GM19240 (cell line): Measurements from ENCODE around the gene ACSM4.
"Not testable (repeated sequence)": the region's sequence is repeated elsewhere in the genome, so short reads cannot be mapped to it uniquely, and the experiment has no call there.

ENCODE experiments used
- DNase-seq: peaks from one replicate; pipeline ENCODE4 v3.0.0; 2011; ENCODE audit warnings: low spot score; ENCODE audit not compliant: insufficient read length

Gene ACSM4

DNA sequence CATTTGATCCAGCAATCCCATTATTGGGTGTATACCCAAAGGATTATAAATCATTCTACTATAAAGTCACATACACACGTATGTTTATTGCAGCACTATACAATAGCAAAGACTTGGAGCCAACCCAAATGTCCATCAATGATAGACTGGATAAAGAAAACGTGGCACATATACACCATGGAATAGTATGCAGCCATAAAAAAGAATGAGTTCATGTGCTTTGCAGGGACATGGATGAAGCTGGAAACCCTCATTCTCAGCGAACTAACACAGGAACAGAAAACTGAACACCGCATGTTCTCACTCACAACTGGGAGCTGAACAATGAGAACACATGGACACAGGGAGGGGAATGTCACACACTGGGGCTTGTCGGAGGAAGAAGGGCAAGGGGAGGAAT, 33.9 kb downstream of the ACSM4 start:
- not testable (repeated sequence) for DNase-seq

DNA sequence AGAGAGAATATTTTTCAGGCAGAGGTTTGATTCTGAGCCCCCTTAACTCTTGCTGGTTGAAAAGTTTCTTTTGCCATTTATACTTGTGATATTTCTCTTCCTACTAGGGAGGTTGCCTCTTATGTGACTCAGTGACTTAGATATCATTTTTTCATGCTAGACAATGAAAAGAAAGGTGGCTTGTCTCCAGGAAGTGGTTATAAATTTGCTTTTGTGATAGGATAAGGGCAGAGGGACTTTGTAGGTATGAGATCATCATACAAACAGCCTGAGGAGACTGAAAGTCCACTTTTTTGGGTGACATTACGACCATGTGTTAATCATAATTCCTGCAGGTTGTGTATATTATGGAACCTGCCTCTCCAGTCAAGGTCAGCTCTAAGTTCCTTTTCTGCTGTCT, 35.8 kb downstream of the ACSM4 start:
- DNase-seq, result no peak

DNA sequence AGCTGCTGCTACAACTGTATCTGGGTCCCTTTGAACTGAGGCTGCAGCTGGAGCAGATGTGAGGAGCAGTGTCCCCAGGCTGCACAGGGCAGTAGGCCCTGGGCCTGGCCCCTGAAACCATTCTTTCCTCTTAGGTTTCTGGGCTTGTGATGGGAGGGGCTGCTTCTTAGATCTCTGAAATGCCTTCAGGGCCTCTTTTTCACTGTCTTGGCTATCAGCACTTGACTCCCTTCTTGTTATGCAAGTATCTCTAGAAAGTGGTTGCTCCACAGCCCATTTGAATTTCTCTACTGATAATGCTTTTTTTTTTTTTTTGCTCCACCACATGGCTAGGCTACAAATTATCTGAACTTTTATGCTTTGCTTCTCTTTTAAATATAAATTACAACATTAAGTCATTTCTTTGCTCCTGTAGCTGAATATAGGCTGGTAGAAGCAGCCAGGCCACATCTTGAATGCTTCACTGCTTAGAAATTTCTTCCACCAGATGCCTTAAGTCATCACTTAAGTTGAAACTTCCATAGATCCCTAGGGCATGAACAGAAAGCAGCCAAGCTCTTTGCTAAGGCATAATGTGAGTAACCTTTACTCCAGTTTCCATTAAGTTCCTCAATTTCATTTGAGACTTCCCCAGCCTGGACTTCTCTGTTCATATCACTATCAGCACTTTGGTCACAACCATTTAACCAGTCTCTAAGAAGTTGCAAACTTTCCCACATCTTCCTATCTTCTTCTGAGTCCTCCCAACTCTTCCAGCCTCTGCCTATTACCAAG, 41.1 kb downstream of the ACSM4 start:
- DNase-seq, result no peak

DNA sequence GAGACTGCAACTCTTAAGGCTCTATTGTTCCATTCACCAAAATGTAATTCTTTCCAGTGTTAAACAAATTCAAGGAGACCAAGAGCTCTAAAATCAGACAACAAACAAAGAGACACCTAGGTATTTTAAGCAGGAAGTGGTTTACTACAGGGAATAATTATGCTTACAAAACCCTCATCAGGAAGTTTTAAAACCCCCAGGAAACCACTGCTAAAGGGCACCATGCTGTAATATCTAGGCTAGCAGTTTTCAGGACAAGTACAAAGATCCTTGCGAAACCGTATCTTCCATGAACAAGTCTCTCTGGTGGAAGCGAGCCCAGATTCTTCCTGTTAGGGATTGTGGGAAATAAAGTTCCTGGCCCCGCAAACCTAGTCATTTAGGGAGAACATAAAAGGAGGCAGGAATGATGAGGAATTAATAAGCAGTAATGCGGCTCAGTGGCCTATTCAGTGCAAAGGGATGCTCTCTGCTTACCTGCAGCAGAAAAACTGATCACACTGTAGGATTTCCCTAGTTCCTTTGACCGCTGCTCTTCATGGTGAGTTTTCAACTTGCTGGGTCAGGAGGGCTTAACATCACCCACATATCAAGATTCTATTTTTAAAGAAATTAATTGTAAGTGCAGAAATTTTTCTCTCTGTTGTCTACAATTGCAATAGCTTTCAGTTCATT, 42.8 kb downstream of the ACSM4 start:
- DNase-seq, result no peak

DNA sequence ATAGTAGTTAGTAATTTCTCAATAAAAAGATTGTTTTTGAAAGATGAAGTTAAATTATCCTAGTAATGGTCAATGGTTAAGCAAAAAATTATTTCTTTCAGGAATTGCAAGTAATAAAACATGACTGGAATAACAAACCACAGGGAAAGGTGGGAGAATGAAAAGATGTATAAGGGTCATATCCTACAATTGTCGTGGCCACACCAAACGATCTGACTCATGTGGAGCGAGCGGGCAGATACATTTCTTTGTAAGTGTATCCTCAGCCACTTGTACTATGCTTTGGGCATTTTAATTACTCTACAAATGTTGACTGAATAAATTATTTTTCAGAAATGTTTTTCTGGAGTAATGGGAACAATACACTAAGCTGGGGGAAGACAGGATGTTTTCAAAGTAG, 45.5 kb downstream of the ACSM4 start:
- DNase-seq, result no peak

DNA sequence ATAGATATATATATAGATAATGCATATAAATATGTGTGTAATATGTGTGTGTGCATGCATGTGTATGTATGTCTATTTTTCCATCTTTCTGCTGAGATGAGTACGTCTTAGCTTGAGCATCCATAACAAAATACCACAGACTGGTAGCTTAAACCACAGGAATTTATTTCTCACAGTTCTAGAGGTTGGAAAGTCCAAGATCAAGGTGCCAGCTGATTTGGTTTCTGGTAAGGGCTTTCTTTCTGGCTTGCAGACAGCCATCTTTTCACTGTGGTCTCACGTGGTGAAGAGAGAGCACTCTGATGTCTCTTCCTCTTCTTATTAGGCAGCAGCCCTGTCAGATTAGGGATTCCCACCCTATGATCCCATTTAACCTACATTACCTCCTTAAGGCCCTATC, 47.3 kb downstream of the ACSM4 start:
- DNase-seq, result no peak

DNA sequence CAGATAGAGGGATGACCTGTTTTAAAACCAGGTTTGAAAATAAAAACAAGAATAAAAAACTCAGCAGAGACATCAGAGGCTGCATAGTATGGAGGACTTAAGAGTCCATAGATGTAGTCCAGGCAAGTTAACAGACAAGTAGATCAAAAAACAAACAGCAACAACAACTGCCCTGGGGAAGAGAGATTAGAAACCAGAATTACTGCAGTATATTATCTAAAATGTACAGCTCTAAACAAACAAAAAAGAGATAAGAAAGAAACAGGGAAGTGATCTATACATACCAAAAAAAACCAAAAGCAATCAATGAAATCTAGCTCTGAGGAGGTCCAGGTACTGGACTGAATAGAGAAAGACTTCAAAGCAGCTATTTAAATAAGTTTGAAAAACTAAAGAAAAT, 48.8 kb downstream of the ACSM4 start:
- DNase-seq, result no peak

DNA sequence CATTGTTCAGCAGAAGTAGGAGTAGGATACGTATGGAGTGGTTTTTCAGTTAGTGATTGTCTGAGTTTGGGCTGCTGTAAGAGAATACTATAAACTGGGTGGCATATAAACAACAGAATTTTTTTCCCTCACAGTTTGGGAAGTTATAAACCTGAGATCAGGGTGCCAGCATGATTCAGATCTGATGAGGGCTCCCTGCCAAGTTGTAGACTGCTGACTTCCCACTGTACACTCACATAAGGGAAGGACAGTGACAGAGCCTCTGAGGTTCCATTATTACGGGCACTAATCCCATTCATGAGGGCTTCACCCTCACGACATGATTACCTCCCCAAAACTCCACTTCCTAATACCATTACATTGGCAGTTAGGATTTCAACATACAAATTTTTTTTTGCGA, 50.7 kb downstream of the ACSM4 start:
- DNase-seq, result no peak

DNA sequence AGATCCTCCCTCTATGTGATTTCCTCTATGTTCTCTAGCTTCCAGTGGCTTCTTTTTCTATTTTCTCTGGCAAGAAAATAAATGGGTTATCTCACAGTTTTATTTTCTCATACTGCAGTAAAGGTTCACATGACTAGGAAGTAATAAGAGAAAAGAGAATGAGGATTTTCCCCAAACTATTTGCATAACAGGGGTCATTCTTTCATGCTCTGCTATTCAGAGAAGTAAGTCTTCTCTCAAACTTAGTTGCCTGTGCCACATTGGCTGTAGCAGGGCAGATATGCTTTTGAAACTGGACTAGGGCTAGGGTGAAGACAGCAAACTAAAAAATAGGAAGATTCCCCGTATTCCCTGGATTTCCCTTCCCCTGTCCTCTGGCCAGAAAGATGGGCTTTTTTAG, 57.4 kb downstream of the ACSM4 start:
- no peak for DNase-seq

DNA sequence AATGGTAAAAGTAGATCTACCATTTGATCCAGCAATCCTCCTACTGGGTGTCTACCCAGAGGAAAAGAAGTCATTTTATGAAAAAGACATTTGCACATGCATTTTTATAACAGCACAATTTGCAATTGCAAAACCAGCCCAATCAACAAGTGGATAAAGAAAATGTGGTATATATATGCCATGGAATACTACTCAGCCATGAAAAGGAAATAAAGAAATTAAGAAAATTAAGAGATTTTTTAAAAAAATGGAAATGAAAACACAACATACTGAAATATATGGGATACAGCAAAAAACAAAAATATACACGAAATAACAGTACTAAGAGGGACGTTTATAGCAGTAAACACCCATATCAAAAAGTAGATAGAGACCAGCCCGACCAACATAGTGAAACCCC, 58.9 kb downstream of the ACSM4 start:
- DNase-seq, result no peak

DNA sequence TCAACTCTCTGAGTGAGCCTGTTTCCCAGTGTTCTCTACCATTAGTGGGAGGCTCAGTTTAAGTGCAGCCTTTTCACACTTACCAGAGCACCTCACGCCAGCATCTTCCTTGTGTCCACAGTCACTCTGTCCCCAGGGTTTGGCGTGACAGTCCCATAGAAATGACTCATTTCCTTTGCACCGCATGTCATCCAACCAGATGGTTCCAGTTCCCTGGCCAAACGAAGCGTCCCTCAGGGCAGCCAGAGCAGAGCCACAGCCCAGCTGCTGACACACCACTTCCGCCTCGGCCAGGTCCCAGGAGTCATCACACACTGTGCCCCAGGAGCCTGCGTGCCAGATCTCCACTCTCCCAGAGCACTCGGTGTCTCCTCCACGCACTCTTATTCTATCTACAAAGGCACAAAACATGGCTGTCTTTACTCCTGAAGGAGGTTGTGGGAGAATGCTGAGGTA, 65.4 kb downstream of the ACSM4 start:
- no peak for DNase-seq

DNA sequence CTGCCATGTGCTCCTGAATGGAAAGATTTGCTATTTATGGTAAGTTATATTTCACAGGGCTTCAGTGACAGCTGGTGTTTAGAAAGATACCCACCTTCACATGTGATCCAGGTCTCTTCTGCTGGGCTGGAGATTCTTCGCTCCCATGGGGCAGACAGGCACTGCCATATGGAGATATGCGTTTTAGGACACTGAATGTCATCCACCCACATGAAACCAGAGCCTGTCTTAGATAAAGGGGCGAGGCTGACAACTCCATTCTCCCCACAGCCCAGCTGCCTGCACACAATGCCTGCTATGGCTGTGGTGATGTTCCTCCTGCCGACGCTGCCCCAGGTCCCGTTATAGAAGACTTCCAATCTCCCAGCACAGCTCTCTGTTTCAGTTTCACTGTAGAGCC, 69.4 kb downstream of the ACSM4 start:
- no peak for DNase-seq

DNA sequence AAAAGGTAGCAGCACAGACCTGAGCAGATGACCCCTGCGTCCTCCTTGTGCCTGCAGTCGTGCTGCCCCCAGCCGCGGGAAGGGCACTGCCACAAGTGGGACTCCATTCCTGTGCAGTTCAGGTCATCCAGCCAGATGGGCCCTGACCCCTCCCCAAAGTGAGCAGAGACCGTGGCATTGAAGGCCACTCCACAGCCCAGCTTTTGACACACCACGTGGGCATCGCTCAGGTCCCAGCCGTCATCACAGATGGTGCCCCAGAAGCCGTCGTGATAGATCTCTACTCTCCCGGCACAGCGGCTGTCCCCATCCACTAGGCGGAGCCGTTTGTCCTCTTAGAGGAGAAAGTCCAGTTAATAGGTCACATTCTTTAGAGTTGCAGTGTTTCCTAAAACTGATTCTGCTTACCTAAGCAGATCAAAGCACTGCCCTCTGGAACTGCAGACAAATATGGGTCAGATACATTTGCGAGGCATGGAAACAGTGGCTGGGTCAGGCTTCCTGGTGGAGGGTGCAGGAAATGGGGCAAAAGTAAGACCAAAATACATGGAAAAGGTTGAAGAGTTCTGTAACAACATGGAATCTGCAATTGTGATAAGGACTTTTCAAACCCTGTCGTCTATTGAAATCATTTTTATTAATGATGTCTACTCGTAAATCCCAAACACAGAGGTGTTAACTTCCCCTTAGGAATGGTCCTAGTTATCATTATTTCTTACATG, 70.7 kb downstream of the ACSM4 start:
- DNase-seq, result no peak

DNA sequence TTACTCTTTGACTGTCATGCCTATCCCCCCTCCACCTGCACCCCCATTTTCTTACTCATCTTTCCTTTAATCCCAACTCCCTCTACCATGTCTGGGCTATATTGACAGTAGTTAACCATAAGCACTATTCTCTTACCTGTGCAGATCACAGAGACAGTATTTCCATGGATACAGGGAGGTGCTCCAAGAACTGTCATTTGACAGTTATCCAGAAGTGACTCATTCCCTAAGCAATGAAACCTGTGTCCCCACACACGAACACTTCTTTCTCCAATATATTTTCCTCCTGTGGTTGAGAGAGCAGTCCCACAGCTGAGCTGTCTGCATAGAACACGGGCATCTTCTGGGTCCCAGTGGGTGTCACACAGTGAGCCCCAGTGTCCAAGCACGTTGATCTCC, 71.3 kb downstream of the ACSM4 start:
- no peak for DNase-seq

DNA sequence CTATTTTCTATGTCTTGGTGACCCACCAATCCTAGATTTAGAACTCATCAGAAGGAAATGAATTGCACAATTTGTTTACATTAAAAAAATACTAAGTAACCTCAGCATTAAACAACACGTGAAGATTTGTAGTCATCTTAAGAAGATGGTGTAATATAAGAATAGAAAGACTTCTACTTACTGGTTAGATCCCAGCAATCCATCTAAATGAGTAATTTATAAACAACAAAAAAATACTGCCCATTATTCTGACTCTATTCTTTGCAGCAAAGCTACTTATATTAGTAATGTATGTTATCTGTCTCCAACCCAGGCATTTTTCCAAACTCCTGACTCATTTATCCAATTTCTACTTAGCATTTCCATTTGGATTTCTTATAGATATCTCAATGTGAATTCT, 72.3 kb downstream of the ACSM4 start:
- DNase-seq, result no peak
